ENCODE measurements around the gene MKRN1. TPM values are rescaled to one million over a fixed set of nuclear protein-coding genes. Genes with fewer than 3 reads are reported as not detected.

The MKRN1 gene
- total and polyA plus RNA-seq, 4 donors: 18.7 to 103 (median 29.2) TPM

- WGBS: 87% methylated on average over 2 of the region's 2 CpGs
- Histone ChIP-seq H3K27me3 (ENCODE audit: control insufficient read depth in 4 of 4, insufficient read depth in 4 of 4, low read length in 3 of 4) (no peaks in the 10 kb centered on the region), H3K4me1 (ENCODE audit: control insufficient read depth in 4 of 4, insufficient read depth in 4 of 4, low read length in 3 of 4) (no peaks in the 10 kb centered on the region), H3K27ac (ENCODE audit: low read depth in 1 of 2, low read length in 2 of 2) (no peak overlapping the region), H3K9ac (ENCODE audit: low read depth in 1 of 2, low read length in 2 of 2) (no peak overlapping the region), H3K4me3 (ENCODE audit: low read depth in 1 of 3, low read length in 3 of 3) (no peak overlapping the region), H3K9me3 (ENCODE audit: control insufficient read depth in 4 of 4, low read length in 3 of 4) (no peaks in the 10 kb centered on the region), H3K36me3 (ENCODE audit: control insufficient read depth in 4 of 4, insufficient read depth in 3 of 4, low read depth in 1 of 4, low read length in 3 of 4) (no peaks in the 10 kb centered on the region)
- no peak for DNase-seq (ENCODE audit: low spot score)
- TF ChIP-seq TAF1 (conservative IDR thresholded peaks at IDR 0.05) (no peak), RAD21 (IDR thresholded peaks at IDR 0.05) (no peak), FOXA2 (IDR thresholded peaks at IDR 0.05) (no peak), FOXA1 (IDR thresholded peaks at IDR 0.05) (no peak), HNF4G (IDR thresholded peaks at IDR 0.05) (no peak), ATF3 (IDR thresholded peaks at IDR 0.05) (no peak), SP1 (IDR thresholded peaks at IDR 0.05) (no peak), HNF4A (conservative IDR thresholded peaks at IDR 0.05) (no peak), CTCF (IDR thresholded peaks at IDR 0.05; ENCODE audit: low read depth, low read length, missing input control) (no peak), NR2F2 (IDR thresholded peaks at IDR 0.05) (no peak), REST (IDR thresholded peaks at IDR 0.05) (no peak), ZBTB33 (IDR thresholded peaks at IDR 0.05) (no peak), GABPA (IDR thresholded peaks at IDR 0.05 in 1 of 2, conservative IDR thresholded peaks at IDR 0.05 in 1 of 2) (no peak), JUND (IDR thresholded peaks at IDR 0.05) (no peak), YY1 (IDR thresholded peaks at IDR 0.05) (no peak), RXRA (IDR thresholded peaks at IDR 0.05) (no peak)
Measured at GRCh38 chr7:140441519-140441918, 37.8 kb downstream of the MKRN1 start.

- no peaks in the 10 kb centered on the region for H3K9me3 ChIP-seq (ENCODE audit: control insufficient read depth in 4 of 4, low read length in 3 of 4)
- no peaks in the 10 kb centered on the region for H3K27me3 ChIP-seq (ENCODE audit: control insufficient read depth in 4 of 4, insufficient read depth in 4 of 4, low read length in 3 of 4)
- no peak for DNase-seq (ENCODE audit: low spot score)
- H3K36me3 ChIP-seq (ENCODE audit: control insufficient read depth in 4 of 4, insufficient read depth in 3 of 4, low read depth in 1 of 4, low read length in 3 of 4): no peaks in the 10 kb centered on the region
- no peak overlapping the region for H3K27ac ChIP-seq (ENCODE audit: low read depth in 1 of 2, low read length in 2 of 2)
- no peak overlapping the region for H3K9ac ChIP-seq (ENCODE audit: low read depth in 1 of 2, low read length in 2 of 2)
- peaks cover 0 to 1% (median 0%) of the 10 kb centered on the region in 4 donors for H3K4me1 ChIP-seq (ENCODE audit: control insufficient read depth in 4 of 4, insufficient read depth in 4 of 4, low read length in 3 of 4)
- H3K4me3 ChIP-seq (ENCODE audit: low read depth in 1 of 3, low read length in 3 of 3): no peak overlapping the region
- WGBS: 96% methylated on average over 3 of the region's 3 CpGs
- no peak for TF ChIP-seq GABPA (IDR thresholded peaks at IDR 0.05 in 1 of 2, conservative IDR thresholded peaks at IDR 0.05 in 1 of 2)
- TF ChIP-seq RAD21 (IDR thresholded peaks at IDR 0.05): no peak
- no peak for TF ChIP-seq RXRA (IDR thresholded peaks at IDR 0.05)
- no peak for TF ChIP-seq EGR1 (IDR thresholded peaks at IDR 0.05; ENCODE audit: low read depth in 2 of 2)
- TF ChIP-seq ATF3 (IDR thresholded peaks at IDR 0.05): no peak
- no peak for TF ChIP-seq REST (IDR thresholded peaks at IDR 0.05)
- TF ChIP-seq HNF4A (conservative IDR thresholded peaks at IDR 0.05): no peak
- TF ChIP-seq MAX (IDR thresholded peaks at IDR 0.05): no peak
- TF ChIP-seq HNF4G (IDR thresholded peaks at IDR 0.05): no peak
- TF ChIP-seq CTCF (IDR thresholded peaks at IDR 0.05; ENCODE audit: low read depth, low read length, missing input control): no peak
- TF ChIP-seq JUND (IDR thresholded peaks at IDR 0.05): no peak
- no peak for TF ChIP-seq SP1 (IDR thresholded peaks at IDR 0.05)
Measured at GRCh38 chr7:140440593-140440992, 38.7 kb downstream of the MKRN1 start.

All from liver (tissue), 9 donors.